Right cardiac atrium (tissue), 5 donors: ENCODE measurements around the gene TMEM232. TPM values are rescaled to one million over a fixed set of nuclear protein-coding genes. Genes with fewer than 3 reads are reported as not detected.

Experiments used
- ATAC-seq, 2 donors: fragments of 200-7000 bp; cut with Tn5 transposase; one replicate each; pipeline versions ENCODE4 v1.8.0 to v1.9.1; 2020; ENCODE audit warnings: moderate library complexity in 2 of 2, mild to moderate bottlenecking in 1 of 2
- DNase-seq, 3 donors: peaks; one replicate each; pipeline ENCODE4 v3.0.0-alpha.2; 2020
- H3K27ac ChIP-seq: one replicate; pipeline ENCODE4 v1.5.1; 2013; ENCODE audit warnings: mild to moderate bottlenecking, low read length, control low read depth, moderate library complexity
- H3K27me3 ChIP-seq: one replicate; pipeline ENCODE4 v1.6.1; 2013; ENCODE audit not compliant: control insufficient read depth, insufficient read depth
- H3K4me1 ChIP-seq: one replicate; pipeline ENCODE4 v1.6.1; 2013; ENCODE audit warnings: low read length; ENCODE audit not compliant: control insufficient read depth, insufficient read depth
- H3K4me3 ChIP-seq: one replicate; pipeline ENCODE4 v1.5.1; 2013; ENCODE audit warnings: low read length, control low read depth
- H3K9me3 ChIP-seq: one replicate; pipeline ENCODE4 v1.6.1; 2013; ENCODE audit warnings: low read length; ENCODE audit not compliant: control insufficient read depth
- WGBS: extraction: QIAGEN DNeasy Blood & Tissue Kit; methylation state at CpG from one replicate; pipeline ENCODE4 v1.1.7; 2013; 5-methylcytosine and 5-hydroxymethylcytosine counted together
- intact Hi-C, 4 donors: fragments of 100-400 bp; cut with DNase I; formaldehyde crosslinking; loops; one replicate each; pipeline versions ENCODE4 v1.11.0 to v1.14.0; 2022 to 2023
- polyA plus RNA-seq: library from polyadenylated mRNA; stranded (reverse); fragments of 200-250 nt; gene quantifications from one replicate; pipeline ENCODE4 v1.2.3, GENCODE V29; 2013
- total RNA-seq, 4 donors: library from RNA; stranded (reverse); fragmentation: NEBNext Ultra II Directional; extraction: Animal tissue kit (Norgen Biotek cat#: 25700); gene quantifications; one replicate each; pipeline ENCODE4 v1.2.1, GENCODE V29; 2021
- donor health status: healthy with polysubstance abuse.
- donor health status: DM: no; HTN: yes; CAD: no.
- donor health status: DM: no; HTN: no; CAD: no.
- donor health status: DM: no; HTN: yes; CAD: no; lungs with severe emphysema.
- donor health status: DM: yes; HTN: yes; CAD: no.

TMEM232 gene
- total and polyA plus RNA-seq, 5 donors: 0.63 to 3.3 (median 3.1) TPM

GRCh38 chr5:110401881-110402280, 324.6 kb downstream of the TMEM232 start:
- DNase-seq (no peak), ATAC-seq (no peak)
- Histone ChIP-seq H3K27ac (no peak overlapping the region), H3K4me1 (no peaks in the 10 kb centered on the region), H3K4me3 (no peak overlapping the region), H3K27me3 (no peaks in the 10 kb centered on the region), H3K9me3 (no peaks in the 10 kb centered on the region)
- intact Hi-C loops: no loop called here
- WGBS: 63% methylated on average over 4 of the region's 4 CpGs

- Histone ChIP-seq H3K27ac (no peak overlapping the region), H3K4me3 (no peak overlapping the region), H3K4me1 (no peaks in the 10 kb centered on the region), H3K27me3 (no peaks in the 10 kb centered on the region), H3K9me3 (no peaks in the 10 kb centered on the region)
- WGBS: 96% methylated on average over 2 of the region's 2 CpGs
- no peak for DNase-seq
- intact Hi-C loops: no loop called here
- ATAC-seq: no peak
Observed at GRCh38 chr5:110398951-110399350, 327.5 kb downstream of the TMEM232 start.

GRCh38 chr5:110397281-110397680, 329.2 kb downstream of the TMEM232 start:
- intact Hi-C loops: no loop called here
- Histone ChIP-seq H3K27me3 (no peaks in the 10 kb centered on the region), H3K9me3 (no peaks in the 10 kb centered on the region), H3K27ac (no peak overlapping the region), H3K4me1 (no peaks in the 10 kb centered on the region), H3K4me3 (no peak overlapping the region)
- ATAC-seq: no peak
- DNase-seq: no peak
- 92% methylated on average over 1 of the region's 1 CpG for WGBS

- Histone ChIP-seq H3K4me1 (no peaks in the 10 kb centered on the region), H3K27me3 (no peaks in the 10 kb centered on the region), H3K4me3 (no peak overlapping the region), H3K9me3 (no peaks in the 10 kb centered on the region), H3K27ac (no peak overlapping the region)
- DNase-seq: no peak
- intact Hi-C loops: no loop called here
- ATAC-seq: peak in 1 of 2 donors; percentile 29
Observed at GRCh38 chr5:110386782-110387181, 339.7 kb downstream of the TMEM232 start.

- intact Hi-C loops: no loop called here
- H3K27ac ChIP-seq: no peak overlapping the region
- no peaks in the 10 kb centered on the region for H3K27me3 ChIP-seq
- no peak overlapping the region for H3K4me3 ChIP-seq
- ATAC-seq (no peak), DNase-seq (no peak)
- H3K9me3 ChIP-seq: no peaks in the 10 kb centered on the region
- H3K4me1 ChIP-seq: no peaks in the 10 kb centered on the region
Observed at GRCh38 chr5:110383231-110383630, 343.2 kb downstream of the TMEM232 start.

- Histone ChIP-seq H3K27me3 (no peaks in the 10 kb centered on the region), H3K4me3 (no peak overlapping the region), H3K9me3 (no peaks in the 10 kb centered on the region), H3K4me1 (no peaks in the 10 kb centered on the region), H3K27ac (no peak overlapping the region)
- WGBS: 38% methylated on average over 1 of the region's 1 CpG
- intact Hi-C loops: no loop called here
- ATAC-seq: no peak
- no peak for DNase-seq
Observed at GRCh38 chr5:110377943-110378342, 348.5 kb downstream of the TMEM232 start.

- H3K27ac ChIP-seq: no peak overlapping the region
- ATAC-seq (no peak), DNase-seq (no peak)
- H3K4me3 ChIP-seq: no peak overlapping the region
- H3K27me3 ChIP-seq: no peaks in the 10 kb centered on the region
- H3K4me1 ChIP-seq: no peaks in the 10 kb centered on the region
- intact Hi-C loops: no loop called here
- no peaks in the 10 kb centered on the region for H3K9me3 ChIP-seq
- WGBS: 73% methylated on average over 2 of the region's 2 CpGs
Observed at GRCh38 chr5:110377361-110377760, 349.1 kb downstream of the TMEM232 start.

- 76% methylated on average over 4 of the region's 4 CpGs for WGBS
- Histone ChIP-seq H3K27me3 (no peaks in the 10 kb centered on the region), H3K4me3 (no peak overlapping the region), H3K9me3 (no peaks in the 10 kb centered on the region), H3K27ac (no peak overlapping the region), H3K4me1 (no peaks in the 10 kb centered on the region)
- DNase-seq (no peak), ATAC-seq (no peak)
- intact Hi-C loops: no loop called here
Observed at GRCh38 chr5:110376281-110376951, 350.1 kb downstream of the TMEM232 start.

- intact Hi-C loops: no loop called here
- Histone ChIP-seq H3K9me3 (no peaks in the 10 kb centered on the region), H3K4me3 (no peak overlapping the region), H3K27ac (no peak overlapping the region), H3K27me3 (no peaks in the 10 kb centered on the region), H3K4me1 (no peaks in the 10 kb centered on the region)
- DNase-seq: no peak
- WGBS: 81% methylated on average over 3 of the region's 3 CpGs
- ATAC-seq: no peak
Observed at GRCh38 chr5:110371725-110372041, 354.8 kb downstream of the TMEM232 start.

GRCh38 chr5:110371011-110371724, 355.3 kb downstream of the TMEM232 start:
- ATAC-seq (no peak), DNase-seq (no peak)
- intact Hi-C loops: no loop called here
- 65% methylated on average over 1 of the region's 1 CpG for WGBS
- Histone ChIP-seq H3K4me1 (no peaks in the 10 kb centered on the region), H3K4me3 (no peak overlapping the region), H3K27me3 (no peaks in the 10 kb centered on the region), H3K27ac (no peak overlapping the region), H3K9me3 (no peaks in the 10 kb centered on the region)
